Brain microvascular endothelial cell (primary cell): Measurements from ENCODE around the gene TBL1Y.

Experiments
- DNase-seq: peaks from one replicate; pipeline ENCODE4 v3.0.0-alpha.2; 2020
- H3K27ac ChIP-seq: fragments of 250-450 bp; sonication (Bioruptor Pico); 2 replicates; pipeline ENCODE4 v1.5.1; 2020; ENCODE audit warnings: mild to moderate bottlenecking, moderate library complexity
- H3K27me3 ChIP-seq: fragments of 250-450 bp; sonication (Bioruptor Pico); replicated peaks from 2 replicates; pipeline ENCODE4 v1.5.1; 2020; ENCODE audit warnings: mild to moderate bottlenecking
- H3K36me3 ChIP-seq: fragments of 250-450 bp; sonication (Bioruptor Pico); replicated peaks from 2 replicates; pipeline ENCODE4 v1.5.1; 2020; ENCODE audit warnings: mild to moderate bottlenecking
- H3K4me3 ChIP-seq: 2 replicates; pipeline ENCODE4 v1.5.1; 2011; ENCODE audit warnings: low read depth, mild to moderate bottlenecking, control low read depth, low read length, moderate library complexity
- CTCF ChIP-seq: IDR thresholded peaks from 2 replicates; pipeline ENCODE4 v1.5.1; 2011; ENCODE audit warnings: low read depth, mild to moderate bottlenecking, moderate library complexity, low read length, control low read depth, inconsistent platforms; ENCODE audit errors: missing control alignments
- in situ Hi-C: cut with HindIII; loops from 2 replicates; pipeline ENCODE4 v1.10.0; 2017; ENCODE audit warnings: low sequenced_read_pairs, low pct_ligation_motif_present

Gene TBL1Y

DNA sequence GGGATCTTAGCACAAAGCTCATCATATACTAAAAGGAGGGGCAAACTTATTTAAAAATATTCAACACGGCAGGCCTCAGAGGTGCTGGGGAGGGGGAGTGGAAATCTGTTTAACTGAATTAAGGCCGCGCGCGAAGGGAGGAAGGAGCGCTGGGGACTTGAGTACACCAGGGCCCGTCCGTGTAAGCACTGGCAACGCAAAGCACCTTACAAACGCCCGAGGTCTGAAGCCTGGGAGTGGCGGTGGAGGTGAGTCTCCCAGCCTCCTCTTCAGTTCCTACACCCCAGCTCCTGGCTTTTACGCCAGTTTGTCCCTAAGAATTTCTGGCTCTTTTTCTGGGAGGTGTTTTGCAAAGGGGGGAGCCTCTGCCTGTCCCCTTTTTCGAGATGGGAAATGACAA, 641 bp upstream of the TBL1Y start:
- in situ Hi-C loops: no loop called here
- no peak overlapping the region for H3K4me3 ChIP-seq
- no peak for TF ChIP-seq CTCF
- no peaks in the 10 kb centered on the region for H3K27me3 ChIP-seq
- no peak overlapping the region for H3K27ac ChIP-seq
- no peaks in the 10 kb centered on the region for H3K36me3 ChIP-seq
- no peak for DNase-seq

- no peak within 1 kb of the TSS for H3K4me3 ChIP-seq
- H3K36me3 ChIP-seq: no peaks in the 10 kb centered on the region
- no peaks in the 10 kb centered on the region for H3K27me3 ChIP-seq
- H3K27ac ChIP-seq: no peak within 1 kb of the TSS
- in situ Hi-C loops: no loop called here
- no peak for TF ChIP-seq CTCF
- DNase-seq: no peak
Observed at GRCh38 chrY:6911253-6911881, 870 bp downstream of the TBL1Y start, which contains the start of gene AMELY. AMELY (minus strand) TSS chrY:6911752; CDS start chrY:6872608, 39,144 bp downstream.

GRCh38 chrY:6913362-6913761, 2.9 kb downstream of the TBL1Y start:
- no peaks in the 10 kb centered on the region for H3K36me3 ChIP-seq
- no peak for DNase-seq

DNA sequence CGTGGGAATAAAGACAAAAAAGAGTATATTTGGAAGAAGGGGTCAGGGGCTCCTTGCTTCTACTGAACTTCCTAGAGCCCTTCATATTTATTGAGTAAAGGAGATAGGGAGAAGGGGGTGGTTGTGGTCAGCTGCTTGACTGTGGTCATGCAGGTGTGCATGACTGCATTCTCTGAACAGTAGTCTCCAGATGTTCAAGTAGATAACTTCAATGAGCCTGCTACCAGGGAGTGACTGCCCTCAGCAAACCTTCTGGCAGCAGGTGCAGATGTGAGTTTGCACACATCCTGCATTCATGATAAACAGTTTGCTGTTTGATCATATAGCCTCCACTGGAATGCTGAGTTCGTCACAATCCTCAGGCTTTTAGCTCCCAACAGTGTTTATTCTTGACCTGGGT, 10.6 kb downstream of the TBL1Y start:
- Histone ChIP-seq H3K27me3 (no peaks in the 10 kb centered on the region), H3K4me3 (no peak overlapping the region), H3K27ac (no peak overlapping the region), H3K36me3 (no peaks in the 10 kb centered on the region)
- no peak for TF ChIP-seq CTCF
- in situ Hi-C loops: no loop called here
- DNase-seq: no peak

More at GRCh38 chrY:6913362-6913761, 2.9 kb downstream of the TBL1Y start:
- no peaks in the 10 kb centered on the region for H3K27me3 ChIP-seq
- H3K4me3 ChIP-seq: no peak overlapping the region
- no peak for TF ChIP-seq CTCF
- in situ Hi-C loops: no loop called here
- H3K27ac ChIP-seq: no peak overlapping the region

DNA sequence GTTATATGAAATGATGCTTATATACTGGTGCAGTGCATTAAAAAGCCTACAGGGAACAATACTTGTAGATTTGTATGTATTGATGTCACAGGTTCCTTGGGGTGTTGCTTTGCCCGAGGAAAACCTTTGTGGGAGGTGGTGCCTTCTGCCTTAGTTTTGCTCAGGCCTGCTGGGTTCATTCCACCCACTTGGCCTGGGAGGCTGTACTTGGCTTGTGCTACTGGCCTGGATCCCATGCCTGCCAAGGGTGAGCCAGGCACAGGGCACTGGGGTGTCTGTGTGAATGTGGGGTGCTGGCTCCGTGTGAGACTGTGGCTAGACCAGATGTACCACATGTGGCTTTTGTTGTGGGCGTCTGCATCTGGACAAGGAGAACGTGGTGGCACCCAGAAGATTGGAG, 17.8 kb downstream of the TBL1Y start:
- Histone ChIP-seq H3K27me3 (no peaks in the 10 kb centered on the region), H3K27ac (no peak overlapping the region), H3K36me3 (no peaks in the 10 kb centered on the region), H3K4me3 (no peak overlapping the region)
- in situ Hi-C loops: no loop called here
- DNase-seq: no peak
- TF ChIP-seq CTCF: no peak

GRCh38 chrY:6929237-6929636, 18.7 kb downstream of the TBL1Y start:
- no peaks in the 10 kb centered on the region for H3K36me3 ChIP-seq
- in situ Hi-C loops: no loop called here

More at GRCh38 chrY:6929237-6929636, 18.7 kb downstream of the TBL1Y start:
- TF ChIP-seq CTCF: no peak
- Histone ChIP-seq H3K4me3 (no peak overlapping the region), H3K27ac (no peak overlapping the region), H3K27me3 (no peaks in the 10 kb centered on the region)
- DNase-seq: no peak
